NCI-H345 (cell line): ENCODE results near the gene RAE1.

Experiments
- DNase-seq: peaks from one replicate; lab custom pipeline; 2025; lab: John Stamatoyannopoulos, UW

Gene RAE1

GRCh38 chr20:57400231-57400701 lies 49.2 kb downstream of the RAE1 start:
- DNase-seq, result no peak

DNA sequence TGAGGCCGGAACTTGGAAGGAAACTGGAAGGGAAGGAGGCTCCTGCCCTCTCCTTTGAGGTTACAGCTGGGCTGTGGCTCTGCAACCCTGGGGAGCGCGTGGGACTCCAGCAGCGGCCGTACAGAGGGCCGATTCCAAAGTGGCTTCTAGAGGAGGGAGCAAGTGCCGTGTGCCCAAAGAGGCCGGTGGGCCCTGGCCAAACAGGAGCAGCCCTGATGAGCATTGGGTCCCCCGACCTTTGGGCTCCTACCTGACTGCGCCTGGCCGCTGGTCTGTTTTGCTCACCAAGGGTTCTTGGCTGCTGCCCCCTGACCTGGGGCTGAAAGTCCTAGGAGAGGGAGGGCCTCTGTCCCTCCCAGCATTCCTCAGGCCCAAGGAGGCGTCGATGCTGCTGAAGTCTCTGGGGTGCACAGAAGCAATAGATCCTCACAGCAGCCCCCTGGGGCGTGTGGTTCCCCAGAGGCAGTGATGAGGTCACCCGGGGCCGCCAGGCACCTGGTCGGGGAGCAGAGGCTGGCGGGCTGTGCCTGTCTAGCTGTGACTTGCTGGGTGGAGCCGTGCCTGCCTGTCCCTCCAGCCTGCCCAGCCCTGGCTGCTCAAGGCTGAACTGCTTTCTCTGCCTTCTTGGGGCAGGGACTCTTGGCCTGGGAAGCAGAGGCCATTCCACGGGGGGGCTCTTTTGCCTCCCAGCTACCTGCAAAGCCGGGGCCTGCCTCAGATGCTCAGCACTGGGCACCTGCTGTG lies 49.9 kb downstream of the RAE1 start:
- DNase-seq, result no peak

DNA sequence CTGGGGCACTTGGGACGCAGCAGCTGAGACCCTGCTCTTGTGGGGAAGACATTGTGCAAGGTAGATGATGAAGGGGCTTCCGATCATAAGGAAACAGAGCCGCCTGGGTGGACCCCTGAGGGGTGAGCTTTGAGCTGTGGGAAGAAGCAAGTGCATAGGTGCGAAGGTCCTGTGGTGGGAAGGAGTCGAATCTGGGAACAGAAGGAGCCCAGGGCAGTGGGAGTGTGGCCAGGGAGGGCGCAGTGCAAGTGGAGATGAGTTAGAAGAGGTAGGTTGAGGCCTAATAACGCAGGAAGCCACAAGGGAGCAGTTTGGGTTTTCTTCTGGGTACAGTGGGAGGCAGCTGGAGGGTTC lies 50.5 kb downstream of the RAE1 start:
- no peak for DNase-seq

- DNase-seq, result no peak
Measured at GRCh38 chr20:57402206-57403125, 51.4 kb downstream of the RAE1 start.

GRCh38 chr20:57403216-57403615 lies 52.2 kb downstream of the RAE1 start:
- DNase-seq, result no peak

GRCh38 chr20:57404006-57404405 lies 53.0 kb downstream of the RAE1 start:
- no peak for DNase-seq

DNA sequence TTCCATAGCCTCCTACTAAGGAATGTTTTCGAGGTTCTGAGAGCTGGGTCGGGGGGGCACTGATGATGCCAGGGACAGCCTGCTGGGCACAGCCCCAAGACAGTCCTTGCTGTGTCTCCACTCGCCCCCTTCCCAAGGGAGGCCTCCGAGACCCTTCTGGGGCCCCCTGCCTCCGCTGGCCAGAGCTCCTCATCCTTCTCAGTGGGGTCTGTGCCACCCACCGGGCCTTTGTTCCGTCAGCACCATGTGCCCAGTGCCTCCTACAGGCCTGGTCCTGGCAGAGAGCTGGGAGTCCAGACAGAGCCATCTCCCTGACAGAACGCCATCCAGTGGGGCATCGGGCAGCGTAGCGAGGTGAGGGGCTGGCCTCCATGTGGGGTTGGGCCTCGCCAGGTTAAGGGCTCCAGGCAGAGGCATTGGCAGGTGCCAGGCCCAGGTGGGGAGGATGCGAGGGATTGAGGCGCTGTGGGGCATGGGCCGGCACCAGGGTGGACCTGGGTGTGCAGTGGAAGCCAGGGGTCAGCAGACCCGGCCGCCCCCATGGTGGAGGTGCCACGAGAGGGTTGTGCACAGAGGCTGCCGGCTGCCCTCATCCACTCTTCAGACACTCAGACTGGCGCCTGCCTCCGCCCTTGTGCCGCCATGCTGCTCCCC lies 53.5 kb downstream of the RAE1 start:
- DNase-seq, result no peak

- no peak for DNase-seq
Measured at GRCh38 chr20:57405236-57406016, 54.4 kb downstream of the RAE1 start.

GRCh38 chr20:57407541-57407956 lies 56.5 kb downstream of the RAE1 start:
- no peak for DNase-seq

DNA sequence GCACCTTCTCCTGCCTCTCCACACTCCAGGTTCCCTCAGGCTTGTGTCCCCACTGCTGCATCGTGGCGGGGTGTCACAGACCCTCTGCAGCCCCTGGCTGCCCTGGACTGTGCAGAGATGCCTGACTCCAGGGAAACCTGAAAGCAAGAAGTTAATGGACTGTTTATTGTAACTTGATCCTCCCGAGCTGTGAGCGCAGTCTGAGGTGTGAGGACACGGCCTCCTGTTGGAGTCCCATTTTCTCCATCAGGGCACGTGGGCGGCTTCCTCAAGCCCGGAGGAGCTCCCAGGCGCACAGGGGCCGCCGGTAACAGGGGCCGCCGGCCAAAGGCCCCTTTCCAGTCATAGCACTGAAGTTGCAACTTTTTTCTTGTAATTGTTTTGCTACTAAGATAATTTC lies 57.1 kb downstream of the RAE1 start:
- DNase-seq, result no peak

- no peak for DNase-seq
Measured at GRCh38 chr20:57408536-57409233, 57.6 kb downstream of the RAE1 start.

GRCh38 chr20:57409316-57409671 lies 58.2 kb downstream of the RAE1 start:
- no peak for DNase-seq

GRCh38 chr20:57409672-57410397 lies 58.8 kb downstream of the RAE1 start:
- no peak for DNase-seq

DNA sequence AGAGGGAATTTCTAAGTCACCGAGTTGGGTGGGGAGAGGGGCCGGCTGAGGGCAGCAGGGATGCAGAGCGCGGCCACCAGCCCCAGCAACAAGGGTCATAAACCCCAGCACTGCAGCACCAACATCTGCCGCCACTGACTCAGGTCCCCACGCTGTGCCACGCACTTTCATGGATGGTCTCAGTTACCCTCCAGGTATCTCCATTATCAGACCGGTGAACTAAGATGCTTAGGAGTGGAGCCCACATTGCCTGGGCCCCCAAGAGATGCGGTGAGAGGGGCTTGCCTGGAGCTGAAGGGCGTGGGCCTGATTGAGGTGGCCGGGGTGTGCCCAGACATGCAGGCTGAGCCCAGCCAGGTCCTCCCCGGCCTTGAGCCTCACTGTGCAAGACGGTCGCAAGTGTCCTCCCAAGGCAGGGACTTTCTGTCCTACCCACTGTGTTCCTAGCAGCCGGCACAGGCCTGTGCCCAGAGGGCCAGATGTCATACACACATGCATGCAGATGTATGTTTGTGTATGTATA lies 59.4 kb downstream of the RAE1 start:
- no peak for DNase-seq

GRCh38 chr20:57410924-57411323 lies 59.9 kb downstream of the RAE1 start:
- no peak for DNase-seq

DNA sequence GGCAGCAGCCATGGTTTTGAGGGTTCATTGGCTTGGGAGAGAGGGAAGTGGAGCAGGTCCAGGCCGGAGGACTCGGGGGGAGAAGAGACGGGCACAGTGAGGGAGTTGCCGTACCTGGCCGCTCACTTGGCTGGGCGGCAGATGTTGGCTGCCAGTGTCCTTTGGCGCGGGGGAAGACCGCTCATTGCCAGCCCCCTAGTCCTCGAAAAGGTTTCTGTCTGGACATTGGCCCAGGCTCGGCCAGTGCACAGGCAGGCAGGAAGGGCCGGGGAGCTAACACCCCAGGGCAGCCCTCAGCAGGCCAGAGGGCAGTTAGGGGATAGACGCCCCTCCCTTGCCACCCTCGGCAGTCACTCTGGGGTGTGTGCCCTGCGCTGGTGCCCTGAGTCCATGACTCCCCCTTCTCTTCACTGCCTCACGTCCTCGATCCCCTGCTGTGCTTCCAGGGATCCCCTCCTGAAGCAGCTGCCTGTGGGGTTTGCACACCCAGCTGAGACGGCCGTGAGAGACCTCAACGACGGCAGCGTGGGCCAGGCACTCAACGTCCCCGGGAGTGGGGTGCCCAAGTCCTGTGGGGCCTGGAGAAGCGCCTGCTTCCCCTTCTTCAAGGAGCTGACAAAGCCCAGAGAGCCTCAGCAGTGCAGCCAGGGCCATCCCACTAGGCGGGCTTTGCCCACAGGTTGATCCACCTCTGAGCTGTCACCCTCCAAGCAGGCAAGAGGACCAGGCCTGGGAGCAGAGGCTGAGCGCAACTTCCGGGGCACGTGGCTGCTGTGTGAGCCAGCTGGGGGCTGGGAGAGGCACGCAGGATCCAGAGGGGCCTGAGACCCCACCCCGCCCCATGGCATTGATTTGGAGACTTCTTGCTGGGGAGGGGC lies 60.6 kb downstream of the RAE1 start:
- no peak for DNase-seq

DNA sequence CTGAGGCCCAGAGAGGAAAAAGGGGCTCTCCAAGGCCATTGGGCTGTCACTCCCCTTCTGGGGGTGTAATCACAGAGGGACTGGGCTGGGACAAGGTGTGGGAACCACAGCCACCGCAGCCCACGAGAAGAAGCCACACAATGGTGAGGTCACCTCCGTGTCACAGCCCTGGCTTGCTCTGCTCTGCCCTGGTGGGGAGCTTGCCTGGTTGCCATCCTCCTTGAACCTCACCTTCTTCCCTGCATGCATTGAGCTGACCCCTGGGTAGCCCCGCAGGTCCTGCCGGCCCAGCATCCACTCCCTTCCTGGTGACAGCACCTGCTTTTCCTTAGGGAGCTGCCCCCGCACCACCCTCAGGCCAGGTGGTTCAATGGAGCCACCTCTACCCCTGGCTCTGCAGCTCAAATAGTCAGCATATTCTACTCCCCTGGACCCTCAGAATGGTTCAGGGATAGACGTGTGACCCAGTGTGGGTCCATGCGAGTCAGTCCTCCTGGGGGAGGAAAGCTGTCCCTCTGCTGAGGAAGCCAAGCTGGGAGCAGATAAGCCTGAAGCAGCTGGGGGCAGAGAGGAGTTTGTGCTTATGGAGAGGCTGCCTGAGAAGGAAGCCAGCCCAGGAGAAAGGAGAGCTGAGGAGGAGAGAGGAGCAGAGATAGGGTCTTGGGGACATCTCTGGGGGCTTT lies 61.4 kb downstream of the RAE1 start:
- no peak for DNase-seq

GRCh38 chr20:57413986-57414385 lies 62.9 kb downstream of the RAE1 start:
- DNase-seq, result no peak
